PFSK-1 (cell line): ENCODE measurements around the gene PACC1.

Experiments
- POLR2AphosphoS5 ChIP-seq: IDR thresholded peaks from 2 replicates; pipeline ENCODE4 v1.6.1; 2012; ENCODE audit warnings: low read depth, mild to moderate bottlenecking, control low read depth, low read length, moderate library complexity
- REST ChIP-seq, 2 experiments: IDR thresholded peaks; 2 replicates each; pipeline versions ENCODE4 v1.6.1 to v1.8.0; 2011 to 2012; ENCODE audit warnings: low read depth in 2 of 2, low read length in 2 of 2, control low read depth in 1 of 2, inconsistent platforms in 1 of 2, mild to moderate bottlenecking in 1 of 2, moderate library complexity in 1 of 2; ENCODE audit not compliant: insufficient read depth in 1 of 2
- SIN3A ChIP-seq: IDR thresholded peaks from 2 replicates; pipeline ENCODE4 v1.6.1; 2012; ENCODE audit warnings: mild to moderate bottlenecking, low read length, moderate library complexity, borderline replicate concordance; ENCODE audit not compliant: insufficient read depth
- TAF1 ChIP-seq: IDR thresholded peaks from 2 replicates; pipeline ENCODE4 v1.6.1; 2012; ENCODE audit warnings: low read length, control low read depth, borderline replicate concordance; ENCODE audit not compliant: insufficient read depth

DNA sequence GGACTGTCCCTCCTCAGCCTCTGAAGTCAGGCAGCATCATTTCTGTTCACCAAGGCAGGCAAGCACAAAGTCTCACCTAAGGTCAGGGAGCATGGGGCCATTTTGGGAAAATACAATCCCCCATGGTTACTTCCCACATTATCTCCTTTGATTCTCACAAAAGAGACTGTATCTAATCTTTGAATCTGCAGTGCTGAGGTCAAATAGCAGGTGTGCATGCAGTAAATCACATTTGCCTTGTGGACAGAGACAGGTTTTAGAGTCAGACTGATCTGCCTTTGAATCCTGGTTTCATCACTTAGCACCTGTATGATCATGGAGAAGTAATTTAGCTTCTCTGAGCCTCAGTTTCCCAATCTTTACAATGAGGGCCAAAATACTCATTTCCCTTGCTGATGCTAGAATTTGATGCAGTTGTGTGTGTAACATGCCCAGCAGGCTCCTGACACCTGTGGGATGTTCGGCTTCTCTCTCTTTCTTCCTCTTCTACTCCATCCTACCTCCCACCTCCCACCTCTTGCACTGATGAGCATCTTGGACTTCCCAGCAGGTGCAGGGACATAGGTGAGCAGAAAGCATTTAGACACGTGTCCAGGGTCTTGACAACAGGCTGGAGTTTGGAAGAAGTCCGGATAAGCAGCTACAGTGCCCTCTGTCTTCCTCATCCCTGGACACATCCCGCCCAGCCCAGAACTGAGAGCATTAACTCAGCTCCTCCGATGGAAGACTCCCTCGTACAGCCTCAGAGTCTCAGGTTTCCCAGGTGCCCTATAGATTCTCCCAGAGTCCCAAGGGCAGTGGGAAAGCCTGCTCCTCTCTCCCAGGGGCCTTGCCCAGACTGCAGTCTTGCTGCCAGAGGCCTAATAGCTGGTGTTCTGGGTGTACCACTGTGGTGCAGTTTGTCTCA is 37.0 kb upstream of the PACC1 start:
- TF ChIP-seq POLR2AphosphoS5: no peak
- no peak for TF ChIP-seq REST (IDR thresholded peaks at IDR 0.05; ENCODE audit: insufficient read depth in 1 of 2, low read depth in 2 of 2, low read length in 2 of 2)
- no peak for TF ChIP-seq TAF1
- TF ChIP-seq SIN3A: no peak
